Spleen (tissue), 11 donors: ENCODE measurements around the gene SNX17. TPM values are rescaled to one million over a fixed set of nuclear protein-coding genes. Genes with fewer than 3 reads are reported as not detected.
A peak's percentile ranks its signal among the peaks of the same experiment; 100 is the strongest.

ENCODE experiments used
- DNase-seq: peaks from one replicate; pipeline ENCODE4 v3.0.0-alpha.2; 2020
- H3K27ac ChIP-seq, 8 donors: fragments of 200-600 bp; sonication (generic) in 7 of 8; 1 replicate in 4 of 8; 2 replicates in 4 of 8; pipeline versions ENCODE4 v1.5.0 to v1.8.0; 2016 to 2021; ENCODE audit warnings: inconsistent platforms in 4 of 8, mild to moderate bottlenecking in 4 of 8, moderate library complexity in 1 of 8
- H3K27me3 ChIP-seq, 7 donors: fragments of 200-600 bp; sonication (generic) in 6 of 7; replicated peaks in 1 of 7; 1 replicate in 4 of 7; 2 replicates in 3 of 7; pipeline versions ENCODE4 v1.5.0 to v1.8.0; 2016 to 2021; ENCODE audit warnings: inconsistent platforms in 3 of 7, mild to moderate bottlenecking in 1 of 7
- H3K36me3 ChIP-seq, 6 donors: fragments of 200-600 bp; sonication (generic) in 5 of 6; 1 replicate in 4 of 6; 2 replicates in 2 of 6; pipeline versions ENCODE4 v1.5.0 to v1.8.0; 2016 to 2021; ENCODE audit warnings: inconsistent platforms in 2 of 6
- H3K4me1 ChIP-seq, 6 donors: fragments of 200-600 bp; sonication (generic) in 5 of 6; 1 replicate in 3 of 6; 2 replicates in 3 of 6; pipeline versions ENCODE4 v1.5.0 to v1.8.0; 2016 to 2021; ENCODE audit warnings: inconsistent platforms in 3 of 6
- H3K4me3 ChIP-seq, 8 donors: fragments of 200-600 bp; sonication (generic) in 7 of 8; 1 replicate in 4 of 8; 2 replicates in 4 of 8; pipeline versions ENCODE4 v1.5.0 to v1.8.0; 2016 to 2021; ENCODE audit warnings: inconsistent platforms in 4 of 8, mild to moderate bottlenecking in 4 of 8, moderate library complexity in 2 of 8
- H3K9me3 ChIP-seq, 8 donors: fragments of 200-600 bp; sonication (generic) in 7 of 8; 1 replicate in 4 of 8; 2 replicates in 4 of 8; pipeline versions ENCODE4 v1.5.0 to v1.8.0; 2016 to 2021; ENCODE audit warnings: inconsistent platforms in 4 of 8
- POLR2A ChIP-seq, 3 donors: fragments of 450-650 bp; IDR thresholded peaks; one replicate each; pipeline ENCODE4 v1.5.1; 2017; ENCODE audit warnings: antibody characterized with exemption in 3 of 3, mild to moderate bottlenecking in 1 of 3
- POLR2AphosphoS5 ChIP-seq, 3 donors: sonication (generic); formaldehyde crosslinking; IDR thresholded peaks; one replicate each; pipeline ENCODE4 v1.5.1; 2017; ENCODE audit warnings: antibody characterized with exemption in 3 of 3
- WGBS, 5 donors: extraction: QIAGEN DNeasy Blood & Tissue Kit in 3 of 5; methylation state at CpG; one replicate each; pipeline versions ENCODE4 v1.1.5 to v1.1.7; 2013 to 2018; 5-methylcytosine and 5-hydroxymethylcytosine counted together
- intact Hi-C: fragments of 100-400 bp; cut with DNase I; formaldehyde crosslinking; loops from one replicate; pipeline ENCODE4 v1.15.0; 2023; ENCODE audit warnings: low total_unique reads
- polyA plus RNA-seq, 3 donors: library from polyadenylated mRNA; stranded (reverse); fragments of 200-250 nt; gene quantifications; one replicate each; pipeline ENCODE4 v1.2.1, GENCODE V29; 2013
- total RNA-seq, 7 donors: library from RNA; depleted of rRNA in 3 of 7; stranded (reverse); fragments of >200 nt in 3 of 7; fragmentation: NEBNext Ultra II Directional in 4 of 7; extraction: Animal tissue kit (Norgen Biotek cat#: 25700) in 4 of 7; gene quantifications; one replicate each; pipeline versions ENCODE4 v1.1.0 to v1.2.1, GENCODE V29; 2016 to 2021
- TF ChIP-seq, protein P1 (sequence below), 11 experiments: fragments of 200-600 bp in 7 of 11; fragments of 450-650 bp in 4 of 11; sonication (generic) in 4 of 11; IDR thresholded peaks in 8 of 11; conservative IDR thresholded peaks in 3 of 11; 1 replicate in 7 of 11; 2 replicates in 4 of 11; pipeline versions ENCODE4 v1.4.0 to v1.8.0; 2016 to 2021; ENCODE audit warnings: antibody characterized with exemption in 11 of 11, inconsistent platforms in 4 of 11, mild to moderate bottlenecking in 1 of 11
- donor health status: healthy with polysubstance abuse.
- donor health status: DM: no; HTN: no; CAD: no; lungs with moderate emphysema.
- donor health status: DM: no; HTN: no; CAD: no.
- donor health status: Bipolar disorder and iron deficiency.
- donor health status: healthy.
- donor health status: DM: no; HTN: no; CAD: no.
- donor health status: DM: yes; HTN: yes; CAD: no.

SNX17 gene
- total and polyA plus RNA-seq, 10 donors, result 84.9 to 140 (median 117) TPM

GRCh38 chr2:27376151-27376865 is 5.9 kb downstream of the SNX17 start:
- 89 to 94% (median 92%) methylated on average over 14 to 16 of the region's 16 CpGs for WGBS, 5 donors
- Histone ChIP-seq H3K4me3 (no peak overlapping the region), H3K9me3 (no peaks in the 10 kb centered on the region), H3K4me1 (peaks cover 31 to 87% (median 50%) of the 10 kb centered on the region in 6 donors), H3K27ac (no peak overlapping the region), H3K27me3 (no peaks in the 10 kb centered on the region), H3K36me3 (peaks cover 0 to 74% (median 59%) of the 10 kb centered on the region in 6 donors)
- no peak for DNase-seq
- peak in 1 of 3 donors; percentile 27 for TF ChIP-seq POLR2AphosphoS5 (IDR thresholded peaks at IDR 0.05)
- TF ChIP-seq, protein P1, sequence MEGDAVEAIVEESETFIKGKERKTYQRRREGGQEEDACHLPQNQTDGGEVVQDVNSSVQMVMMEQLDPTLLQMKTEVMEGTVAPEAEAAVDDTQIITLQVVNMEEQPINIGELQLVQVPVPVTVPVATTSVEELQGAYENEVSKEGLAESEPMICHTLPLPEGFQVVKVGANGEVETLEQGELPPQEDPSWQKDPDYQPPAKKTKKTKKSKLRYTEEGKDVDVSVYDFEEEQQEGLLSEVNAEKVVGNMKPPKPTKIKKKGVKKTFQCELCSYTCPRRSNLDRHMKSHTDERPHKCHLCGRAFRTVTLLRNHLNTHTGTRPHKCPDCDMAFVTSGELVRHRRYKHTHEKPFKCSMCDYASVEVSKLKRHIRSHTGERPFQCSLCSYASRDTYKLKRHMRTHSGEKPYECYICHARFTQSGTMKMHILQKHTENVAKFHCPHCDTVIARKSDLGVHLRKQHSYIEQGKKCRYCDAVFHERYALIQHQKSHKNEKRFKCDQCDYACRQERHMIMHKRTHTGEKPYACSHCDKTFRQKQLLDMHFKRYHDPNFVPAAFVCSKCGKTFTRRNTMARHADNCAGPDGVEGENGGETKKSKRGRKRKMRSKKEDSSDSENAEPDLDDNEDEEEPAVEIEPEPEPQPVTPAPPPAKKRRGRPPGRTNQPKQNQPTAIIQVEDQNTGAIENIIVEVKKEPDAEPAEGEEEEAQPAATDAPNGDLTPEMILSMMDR (IDR thresholded peaks at IDR 0.05 in 8 of 11, conservative IDR thresholded peaks at IDR 0.05 in 3 of 11), result no peak
- intact Hi-C loops, result no loop called here

DNA sequence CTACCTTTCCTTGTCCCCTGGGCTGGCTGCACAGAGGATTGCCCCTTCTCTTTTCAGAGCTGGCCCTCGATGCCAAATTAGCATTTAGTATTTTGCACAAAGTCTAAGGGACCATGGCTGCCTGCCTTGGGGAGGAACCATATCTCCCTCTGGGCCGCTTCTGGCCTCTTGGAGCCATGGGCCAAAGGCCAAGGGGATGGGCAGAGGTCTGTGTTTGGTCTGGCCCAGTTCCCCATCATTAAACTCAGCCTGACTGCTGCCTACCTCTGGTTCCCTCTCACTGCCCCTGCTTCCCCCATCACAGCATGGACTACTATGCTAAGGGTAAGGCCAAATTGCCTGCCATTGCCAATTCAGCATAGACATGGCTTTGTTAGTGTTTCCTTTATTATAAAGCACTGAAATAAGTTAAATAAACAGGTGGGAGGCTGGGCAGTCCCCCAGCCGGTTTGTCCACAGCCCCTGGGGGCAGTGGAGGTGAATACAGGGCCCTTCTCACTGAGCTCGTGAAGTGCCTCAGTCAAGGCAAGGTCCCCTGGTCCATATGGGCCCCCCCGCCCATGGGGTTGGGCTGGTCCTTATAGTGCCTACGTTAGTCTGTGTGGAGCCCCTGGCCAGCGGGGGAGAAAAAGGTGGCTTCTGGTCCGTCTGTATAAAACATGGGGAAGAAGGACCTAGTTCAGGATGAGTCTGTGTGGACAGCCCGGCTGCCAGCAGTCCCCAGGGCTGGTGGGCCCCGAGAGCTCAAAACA is 6.6 kb downstream of the SNX17 start:
- TF ChIP-seq POLR2A (IDR thresholded peaks at IDR 0.05), result no peak
- TF ChIP-seq, protein P1 (IDR thresholded peaks at IDR 0.05 in 8 of 11, conservative IDR thresholded peaks at IDR 0.05 in 3 of 11), result no peak
- TF ChIP-seq POLR2AphosphoS5 (IDR thresholded peaks at IDR 0.05), result no peak
- Histone ChIP-seq H3K4me1 (peaks cover 25 to 82% (median 45%) of the 10 kb centered on the region in 6 donors), H3K9me3 (no peaks in the 10 kb centered on the region), H3K27me3 (no peaks in the 10 kb centered on the region), H3K4me3 (no peak overlapping the region), H3K27ac (no peak overlapping the region), H3K36me3 (peaks cover 0 to 79% (median 61%) of the 10 kb centered on the region in 6 donors)
- DNase-seq, result no peak
- intact Hi-C loops, result no loop called here
- WGBS, 5 donors, result 73 to 89% (median 82%) methylated on average over 9 to 10 of the region's 10 CpGs

- Histone ChIP-seq H3K4me1 (peaks cover 19 to 76% (median 38%) of the 10 kb centered on the region in 6 donors), H3K9me3 (no peaks in the 10 kb centered on the region), H3K27me3 (no peaks in the 10 kb centered on the region), H3K27ac (no peak overlapping the region), H3K36me3 (peaks cover 0 to 79% (median 66%) of the 10 kb centered on the region in 6 donors), H3K4me3 (no peak overlapping the region)
- intact Hi-C loops, result no loop called here
- no peak for TF ChIP-seq POLR2A (IDR thresholded peaks at IDR 0.05)
- TF ChIP-seq, protein P1 (IDR thresholded peaks at IDR 0.05 in 8 of 11, conservative IDR thresholded peaks at IDR 0.05 in 3 of 11), result no peak
- peak; percentile 62 to 82 (median 67) for TF ChIP-seq POLR2AphosphoS5 (IDR thresholded peaks at IDR 0.05)
- DNase-seq, result no peak
- WGBS, 5 donors, result 88 to 92% (median 90%) methylated on average over 2 to 18 of the region's 18 CpGs
Measured at GRCh38 chr2:27377618-27378095, 7.2 kb downstream of the SNX17 start.
